HG03442 (cell line): Measurements from ENCODE around the gene DCTN3.

Experiments used
- ATAC-seq: cut with Tn5 transposase; IDR thresholded peaks from one replicate; pipeline ENCODE4 v1.9.1; 2021; ENCODE audit warnings: mild to moderate bottlenecking, moderate library complexity; ENCODE audit not compliant: unreplicated experiment

Gene DCTN3

DNA sequence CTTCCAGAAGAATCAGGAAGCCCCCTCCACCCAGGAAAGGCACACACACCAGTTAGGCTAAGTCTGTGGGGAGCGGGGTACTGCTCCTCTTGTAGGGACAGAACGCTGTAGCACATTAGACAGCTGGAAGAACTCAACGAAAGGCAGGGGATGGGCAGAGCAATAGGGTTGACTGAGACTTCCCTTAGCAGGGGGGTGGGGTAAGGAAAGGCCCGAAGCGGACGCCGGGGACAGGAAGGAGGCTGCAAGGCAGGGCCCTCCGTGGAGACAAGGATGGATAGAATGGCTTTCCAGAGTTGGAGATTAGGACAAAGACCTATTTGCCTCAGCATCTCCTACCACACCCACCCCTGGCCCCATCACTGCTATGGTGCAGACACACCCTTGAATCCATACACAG, 45.1 kb downstream of the DCTN3 start:
- no peak for ATAC-seq

DNA sequence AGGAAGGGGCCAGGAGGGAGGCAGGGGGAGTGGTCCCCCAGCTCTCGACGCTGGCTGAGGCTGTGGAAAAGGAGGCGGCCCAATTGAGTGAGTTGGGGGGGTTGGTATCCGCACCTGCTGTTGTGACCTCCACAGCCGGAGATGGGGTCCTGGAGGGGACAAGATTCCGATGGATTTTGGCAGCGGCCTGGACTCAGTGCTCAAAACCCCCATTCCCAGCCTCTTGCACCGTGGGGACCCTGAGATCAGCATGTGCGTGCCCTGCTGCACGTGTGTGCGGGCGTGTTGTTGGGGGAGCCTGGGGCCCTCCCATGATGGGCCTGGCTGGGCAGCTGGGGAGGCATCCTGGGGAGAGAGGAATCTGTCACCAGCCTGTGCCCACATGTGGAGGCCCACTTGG, 45.7 kb downstream of the DCTN3 start:
- no peak for ATAC-seq

DNA sequence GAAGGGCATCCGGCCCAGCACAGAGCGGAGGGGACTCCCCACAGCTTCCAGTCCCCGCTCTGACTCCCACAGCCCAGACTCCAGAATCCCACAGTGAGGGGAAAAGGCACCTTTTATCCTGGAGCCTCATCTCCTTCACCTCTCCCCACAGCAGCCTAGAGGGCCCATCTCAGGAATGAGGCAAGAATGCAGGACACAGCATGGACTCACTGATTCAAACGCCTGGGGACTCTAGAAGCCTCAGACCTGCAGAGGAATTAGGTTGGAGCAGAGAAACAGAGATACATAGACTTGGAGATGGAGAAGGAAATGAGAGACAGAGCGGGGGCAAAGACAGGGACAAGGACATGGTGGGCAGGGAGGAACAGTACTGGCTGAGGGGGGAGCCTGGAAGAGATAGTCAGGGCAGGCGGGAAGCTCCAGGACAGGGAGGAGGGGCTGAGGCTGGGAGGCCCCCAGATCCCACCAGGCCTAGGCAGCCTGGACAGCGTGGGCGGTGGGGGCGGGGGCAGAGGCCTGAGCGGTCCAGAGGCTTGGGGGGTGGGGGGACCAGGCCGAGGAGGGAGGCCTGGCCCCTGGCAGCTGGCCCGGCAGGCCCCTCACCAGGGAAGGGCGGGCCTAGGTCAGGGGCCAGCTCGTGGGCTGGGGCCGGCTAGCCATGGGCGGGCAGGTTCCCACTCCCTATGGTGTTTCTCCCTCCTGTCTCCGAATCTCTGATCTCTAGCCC, 46.5 kb downstream of the DCTN3 start:
- ATAC-seq = no peak

DNA sequence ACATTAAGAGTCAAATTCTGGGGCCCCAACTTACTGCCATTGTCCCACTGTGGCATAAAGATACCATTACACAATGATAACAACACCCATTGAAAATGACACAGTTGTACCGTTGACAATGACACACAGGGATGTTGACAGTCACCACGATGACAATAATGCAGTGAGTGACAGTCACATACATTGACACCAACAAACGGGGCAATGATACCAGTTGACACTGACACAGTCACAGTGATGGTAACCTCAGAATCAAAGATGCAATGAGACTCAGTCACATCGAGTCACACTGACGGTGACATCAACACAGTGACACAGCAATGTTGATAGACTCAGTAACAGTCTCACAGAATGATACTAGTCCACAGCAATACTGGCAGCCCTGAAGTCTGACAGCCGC, 47.7 kb downstream of the DCTN3 start:
- ATAC-seq = no peak

DNA sequence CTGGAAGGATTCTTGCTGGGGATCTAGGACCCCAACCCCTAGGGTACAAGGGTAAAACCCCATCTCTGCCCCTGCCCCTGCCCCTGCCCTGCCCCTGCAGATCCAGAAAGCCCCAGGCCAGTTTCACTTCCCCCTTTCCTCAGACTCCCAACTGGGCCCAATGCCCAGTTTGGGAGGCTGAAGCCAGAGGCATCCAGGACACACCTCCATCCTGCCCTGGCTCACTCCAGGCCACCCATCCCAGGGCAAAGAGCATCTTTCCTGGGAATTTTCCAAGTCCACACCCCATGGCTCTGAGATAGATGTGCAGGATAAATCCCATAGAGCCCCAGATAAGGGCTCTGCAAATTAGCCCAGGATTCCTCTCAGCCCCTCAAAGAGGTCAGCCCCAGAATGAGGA, 48.2 kb downstream of the DCTN3 start:
- ATAC-seq = no peak

DNA sequence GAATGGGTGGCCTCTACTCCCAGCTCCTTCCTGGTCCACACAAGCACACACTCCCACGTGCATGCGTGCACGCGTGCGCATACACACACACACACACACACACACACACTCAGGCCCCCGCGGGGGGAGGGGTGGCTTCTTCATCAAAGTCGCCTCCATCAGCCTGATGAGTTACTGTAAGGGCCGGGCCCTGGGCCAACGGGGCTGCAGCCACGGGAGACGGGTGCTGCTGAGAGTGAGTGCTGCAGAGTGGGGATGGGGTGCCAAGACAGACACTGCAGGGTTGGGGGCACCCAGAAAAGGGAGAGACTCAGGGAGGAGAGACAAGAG, 48.8 kb downstream of the DCTN3 start:
- ATAC-seq = no peak

DNA sequence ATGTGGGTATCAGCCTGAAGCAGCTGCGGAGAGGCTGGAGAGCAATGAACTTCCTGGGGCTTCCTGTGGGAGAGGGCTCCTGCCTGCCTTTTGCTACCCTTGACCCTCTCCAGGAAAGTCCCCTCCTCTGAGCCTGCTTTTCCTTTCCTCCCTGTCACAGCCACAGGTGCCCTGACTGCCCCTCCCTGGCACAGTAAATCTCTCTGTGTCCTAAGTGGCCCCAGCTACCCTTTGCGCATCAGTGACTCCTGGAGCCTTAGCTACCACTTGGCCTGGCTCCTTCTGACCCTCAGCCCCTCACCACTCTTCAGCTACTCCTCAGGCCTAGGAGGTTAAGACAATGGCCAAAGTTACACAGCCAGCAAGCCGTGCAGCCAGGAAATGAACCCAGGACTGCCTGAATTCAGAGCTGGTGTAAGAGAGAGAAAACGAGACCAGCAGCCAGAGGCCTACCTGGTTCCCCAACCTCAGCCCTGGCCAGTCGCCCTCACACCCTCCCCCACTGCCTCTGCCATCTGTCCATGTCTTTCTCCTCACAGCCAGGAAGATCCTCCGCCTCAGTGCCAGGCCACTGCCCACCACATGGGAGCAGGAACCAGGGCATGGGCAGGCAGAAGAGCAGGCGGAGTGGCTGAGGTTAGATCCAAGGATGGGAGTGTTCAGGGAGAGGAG, 49.4 kb downstream of the DCTN3 start:
- ATAC-seq = no peak

DNA sequence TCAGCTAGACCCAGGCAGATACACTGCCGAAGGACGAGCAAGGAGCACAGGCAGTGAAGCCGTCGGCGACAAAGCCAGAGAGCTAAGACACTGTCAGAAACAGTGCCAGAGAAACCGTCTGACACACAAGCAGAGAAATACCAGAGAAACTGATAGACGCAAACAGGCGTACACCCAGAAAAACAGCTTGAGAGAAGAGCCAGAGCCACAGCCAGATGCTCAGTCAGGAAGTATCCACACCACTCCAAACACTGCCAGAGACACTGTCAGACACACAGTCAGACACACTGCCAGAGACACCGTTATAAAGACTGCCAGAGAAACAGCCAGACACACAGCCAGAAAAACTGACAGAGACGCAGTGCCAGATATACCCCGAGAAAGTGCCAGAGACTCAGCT, 49.9 kb downstream of the DCTN3 start:
- ATAC-seq = no peak

DNA sequence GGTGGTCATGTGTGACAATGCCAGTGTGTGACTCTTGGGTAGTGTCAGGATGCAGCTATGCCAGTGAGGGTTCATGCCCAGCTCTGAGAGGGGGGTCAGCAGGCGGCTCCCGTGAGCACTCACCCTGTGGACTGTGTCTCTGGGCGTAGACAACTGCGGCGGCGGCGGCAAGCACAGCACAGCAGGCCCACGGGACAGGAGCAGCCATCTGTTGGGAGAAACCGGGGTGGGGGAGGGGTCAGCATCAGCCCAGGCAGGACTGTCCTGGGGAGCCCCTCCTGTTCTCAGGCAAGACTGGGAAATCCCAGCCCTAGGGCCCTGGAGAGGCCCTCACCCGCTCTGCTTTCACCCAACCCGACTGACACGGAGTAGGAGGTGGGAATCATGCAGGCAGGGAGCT, 51.5 kb downstream of the DCTN3 start:
- no peak for ATAC-seq

DNA sequence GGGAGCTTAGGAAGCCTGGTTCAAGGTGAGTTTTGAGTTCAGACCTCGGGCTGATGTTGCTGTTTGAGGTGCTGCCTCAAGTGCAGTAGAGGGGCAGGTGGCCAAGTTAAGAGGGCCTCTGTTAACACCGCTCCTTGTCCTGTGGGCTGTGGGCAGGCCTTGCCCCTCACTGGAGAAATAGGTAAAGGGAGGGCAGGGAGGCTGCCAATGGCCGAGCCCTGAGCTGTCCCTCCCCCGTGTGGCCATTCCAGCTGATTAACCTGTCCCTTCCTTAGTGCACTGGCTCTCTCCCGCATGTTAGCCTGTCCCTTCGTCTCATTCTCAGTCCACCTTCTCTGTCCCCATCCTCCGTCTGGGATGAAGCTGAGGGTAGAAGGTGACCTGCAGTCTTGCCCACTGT, 52.2 kb downstream of the DCTN3 start:
- no peak for ATAC-seq

DNA sequence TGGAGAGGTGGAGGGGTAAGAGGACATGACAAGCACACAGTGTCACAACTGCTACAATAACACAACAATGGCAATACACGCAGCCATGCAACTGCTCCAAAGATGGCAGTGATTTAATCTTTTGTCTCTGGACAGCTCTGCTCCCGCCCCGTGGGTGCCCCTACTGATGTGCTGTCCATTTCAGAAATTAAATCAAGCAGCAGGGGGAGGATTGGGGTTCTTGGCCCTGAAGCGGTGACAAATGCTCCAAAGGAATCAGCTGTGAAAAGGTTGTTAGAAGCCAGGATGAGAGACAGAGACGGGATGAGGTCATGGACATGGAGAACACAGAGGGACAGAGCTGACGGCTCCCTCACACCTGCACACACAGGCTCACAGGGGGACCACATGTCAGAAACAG, 53.3 kb downstream of the DCTN3 start:
- ATAC-seq = no peak

DNA sequence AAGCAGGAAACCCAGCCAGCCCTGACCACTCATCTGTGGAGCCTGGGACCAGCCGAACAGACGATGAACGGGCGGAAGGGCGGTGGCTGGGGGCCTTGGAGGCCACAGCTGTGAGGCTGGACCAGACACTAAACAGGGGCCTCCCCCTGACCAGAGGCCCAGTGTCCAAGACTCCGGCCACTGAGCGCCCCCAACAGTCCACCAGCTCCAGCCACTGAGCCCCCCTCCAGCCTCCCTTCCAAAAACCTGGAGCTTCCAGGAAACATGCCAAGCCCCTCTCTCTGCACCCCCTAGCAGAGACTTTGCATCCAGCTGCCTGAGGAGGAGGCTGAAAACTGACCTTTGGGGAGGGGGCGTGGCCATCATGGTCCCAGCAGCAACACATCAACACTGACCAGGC, 54.0 kb downstream of the DCTN3 start:
- no peak for ATAC-seq

DNA sequence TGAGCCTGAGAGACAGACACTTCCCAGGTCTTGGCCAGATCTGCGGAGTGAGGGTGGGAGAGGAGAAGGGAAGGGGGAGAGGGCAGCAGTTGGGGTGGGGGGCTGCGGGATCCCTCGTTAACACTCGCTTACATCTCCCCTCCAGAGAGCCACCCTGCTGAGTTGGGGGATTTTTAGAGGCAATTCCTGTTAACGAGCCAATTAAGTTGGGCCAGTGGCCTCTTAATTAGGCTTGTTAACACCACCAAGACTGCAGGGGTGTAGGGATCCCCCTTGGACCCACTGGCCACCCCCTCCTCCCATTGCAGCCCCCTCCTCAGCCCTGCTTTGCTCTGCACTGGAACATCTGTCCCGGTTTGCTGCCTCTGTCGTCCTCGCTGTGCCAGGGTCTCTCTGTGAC, 54.4 kb downstream of the DCTN3 start:
- no peak for ATAC-seq

DNA sequence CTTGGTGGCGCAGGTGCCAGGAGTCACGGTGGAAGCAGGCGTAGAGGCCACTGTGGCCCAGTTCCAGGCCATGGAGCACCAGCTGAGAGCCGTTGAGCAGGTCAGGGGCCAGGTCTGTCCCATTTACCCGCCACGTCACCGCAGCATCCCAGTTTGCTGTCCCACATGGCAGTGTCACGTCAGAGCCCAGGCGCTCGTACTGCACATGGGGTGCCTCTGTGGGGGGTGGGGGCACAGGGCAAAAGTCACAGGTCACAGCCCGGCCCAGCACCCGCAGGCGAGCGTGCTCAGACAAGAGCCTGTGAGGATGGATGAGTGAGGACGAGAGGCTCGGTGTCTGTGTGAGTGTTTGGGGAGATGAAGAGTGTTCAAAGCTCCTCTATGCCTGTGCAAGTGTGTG, 55.7 kb downstream of the DCTN3 start:
- no peak for ATAC-seq
